Mammary epithelial cell (primary cell): ENCODE results near the gene AS3MT.

Experiments used
- EZH2 ChIP-seq: IDR thresholded peaks from 2 replicates; pipeline ENCODE4 v1.6.1; 2012; ENCODE audit warnings: low read length, inconsistent platforms, borderline replicate concordance
- TF ChIP-seq, protein P1 (sequence below), 2 donors: IDR thresholded peaks in 1 of 2; conservative IDR thresholded peaks in 1 of 2; 2 replicates each; pipeline ENCODE4 v1.5.1; 2011 to 2012; ENCODE audit warnings: inconsistent platforms in 2 of 2, low read length in 2 of 2, mild to moderate bottlenecking in 2 of 2, control low read depth in 1 of 2, low read depth in 1 of 2; ENCODE audit not compliant: insufficient read depth in 1 of 2; ENCODE audit errors: extremely low read depth in 1 of 2

DNA sequence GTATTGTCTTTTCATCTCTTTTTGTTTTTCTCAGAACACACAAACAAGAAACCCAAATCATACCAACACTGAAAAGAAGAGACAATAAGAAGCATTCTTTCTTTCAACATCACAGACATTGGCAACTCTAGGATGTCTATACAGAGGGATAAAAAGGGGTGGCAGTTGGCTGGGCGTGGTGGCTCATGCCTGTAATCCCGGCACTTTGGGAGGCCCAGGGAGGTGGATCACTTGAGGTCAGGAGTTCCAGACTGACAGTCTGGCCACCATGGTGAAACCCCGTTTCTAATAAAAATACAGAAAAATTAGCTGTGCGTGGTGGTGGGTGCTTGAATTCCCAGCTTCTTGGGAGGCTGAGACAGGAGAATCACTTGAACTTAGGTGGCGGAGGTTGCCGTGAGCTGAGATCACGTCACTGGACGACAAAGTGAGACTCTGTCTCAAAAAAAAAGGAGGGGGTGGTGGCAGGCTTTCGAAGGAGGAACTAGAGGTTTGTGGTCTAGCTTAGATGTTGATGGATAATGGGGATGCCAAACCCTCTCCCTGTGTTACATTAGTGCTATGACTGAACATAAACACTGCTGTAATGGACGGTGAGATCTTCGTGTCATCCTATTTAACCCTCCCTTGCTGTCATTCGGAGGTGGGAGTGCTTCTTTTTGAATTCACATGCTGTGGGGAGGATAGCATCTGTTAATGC, 58.2 kb downstream of the AS3MT start:
- TF ChIP-seq, protein P1, sequence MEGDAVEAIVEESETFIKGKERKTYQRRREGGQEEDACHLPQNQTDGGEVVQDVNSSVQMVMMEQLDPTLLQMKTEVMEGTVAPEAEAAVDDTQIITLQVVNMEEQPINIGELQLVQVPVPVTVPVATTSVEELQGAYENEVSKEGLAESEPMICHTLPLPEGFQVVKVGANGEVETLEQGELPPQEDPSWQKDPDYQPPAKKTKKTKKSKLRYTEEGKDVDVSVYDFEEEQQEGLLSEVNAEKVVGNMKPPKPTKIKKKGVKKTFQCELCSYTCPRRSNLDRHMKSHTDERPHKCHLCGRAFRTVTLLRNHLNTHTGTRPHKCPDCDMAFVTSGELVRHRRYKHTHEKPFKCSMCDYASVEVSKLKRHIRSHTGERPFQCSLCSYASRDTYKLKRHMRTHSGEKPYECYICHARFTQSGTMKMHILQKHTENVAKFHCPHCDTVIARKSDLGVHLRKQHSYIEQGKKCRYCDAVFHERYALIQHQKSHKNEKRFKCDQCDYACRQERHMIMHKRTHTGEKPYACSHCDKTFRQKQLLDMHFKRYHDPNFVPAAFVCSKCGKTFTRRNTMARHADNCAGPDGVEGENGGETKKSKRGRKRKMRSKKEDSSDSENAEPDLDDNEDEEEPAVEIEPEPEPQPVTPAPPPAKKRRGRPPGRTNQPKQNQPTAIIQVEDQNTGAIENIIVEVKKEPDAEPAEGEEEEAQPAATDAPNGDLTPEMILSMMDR (conservative IDR thresholded peaks at IDR 0.05 in 1 of 2, IDR thresholded peaks at IDR 0.05 in 1 of 2; ENCODE audit: extremely low read depth in 1 of 2, insufficient read depth in 1 of 2, low read depth in 1 of 2, low read length in 2 of 2) = no peak
- no peak for TF ChIP-seq EZH2
